ENCODE data around the gene ZDHHC13. TPM values are rescaled to one million over a fixed set of nuclear protein-coding genes. Genes with fewer than 3 reads are reported as not detected.

The ZDHHC13 gene
- total RNA-seq, 3 donors from 2014 or later = 6.9 to 30.0 (median 22.0) TPM

DNA sequence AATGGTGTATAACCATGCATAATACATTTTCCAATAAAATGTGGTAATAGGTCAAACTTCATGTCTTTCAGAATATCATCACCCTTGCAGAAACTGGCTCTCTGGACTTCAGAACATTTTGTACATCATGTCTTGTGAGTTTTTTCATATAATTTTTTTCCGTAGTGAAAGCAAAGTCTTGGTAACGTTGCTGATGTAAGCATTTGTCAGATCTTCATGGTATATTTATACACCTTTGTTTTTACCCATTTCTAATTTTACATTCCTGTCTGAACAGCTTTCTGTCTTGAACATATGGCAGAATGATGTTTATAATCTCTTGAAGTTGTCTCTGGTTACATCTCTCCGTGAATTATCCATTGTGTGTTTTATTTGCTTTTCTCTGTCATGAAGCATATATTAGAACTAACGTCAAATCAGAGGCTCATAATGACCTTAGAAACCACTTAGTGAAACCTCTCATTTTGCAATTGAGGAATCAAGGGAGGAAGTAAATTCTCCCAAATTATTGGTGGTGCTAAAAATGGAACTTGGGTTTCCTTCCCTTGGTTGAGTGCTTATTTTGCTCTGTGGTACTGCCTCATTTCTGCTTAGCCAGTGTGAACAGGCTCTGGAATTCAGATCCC lies 47.4 kb downstream of the ZDHHC13 start:
- Histone ChIP-seq H3K4me1 (no peaks in the 10 kb centered on the region), H3K27ac (no peak overlapping the region), H3K27me3 (no peaks in the 10 kb centered on the region), H3K4me3 (no peak overlapping the region), H3K9me3 (no peaks in the 10 kb centered on the region), H3K36me3 (no peaks in the 10 kb centered on the region)
- no peak for TF ChIP-seq POLR2A (IDR thresholded peaks at IDR 0.05)
- TF ChIP-seq POLR2AphosphoS5 (IDR thresholded peaks at IDR 0.05) = no peak
- TF ChIP-seq, protein P1, sequence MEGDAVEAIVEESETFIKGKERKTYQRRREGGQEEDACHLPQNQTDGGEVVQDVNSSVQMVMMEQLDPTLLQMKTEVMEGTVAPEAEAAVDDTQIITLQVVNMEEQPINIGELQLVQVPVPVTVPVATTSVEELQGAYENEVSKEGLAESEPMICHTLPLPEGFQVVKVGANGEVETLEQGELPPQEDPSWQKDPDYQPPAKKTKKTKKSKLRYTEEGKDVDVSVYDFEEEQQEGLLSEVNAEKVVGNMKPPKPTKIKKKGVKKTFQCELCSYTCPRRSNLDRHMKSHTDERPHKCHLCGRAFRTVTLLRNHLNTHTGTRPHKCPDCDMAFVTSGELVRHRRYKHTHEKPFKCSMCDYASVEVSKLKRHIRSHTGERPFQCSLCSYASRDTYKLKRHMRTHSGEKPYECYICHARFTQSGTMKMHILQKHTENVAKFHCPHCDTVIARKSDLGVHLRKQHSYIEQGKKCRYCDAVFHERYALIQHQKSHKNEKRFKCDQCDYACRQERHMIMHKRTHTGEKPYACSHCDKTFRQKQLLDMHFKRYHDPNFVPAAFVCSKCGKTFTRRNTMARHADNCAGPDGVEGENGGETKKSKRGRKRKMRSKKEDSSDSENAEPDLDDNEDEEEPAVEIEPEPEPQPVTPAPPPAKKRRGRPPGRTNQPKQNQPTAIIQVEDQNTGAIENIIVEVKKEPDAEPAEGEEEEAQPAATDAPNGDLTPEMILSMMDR (IDR thresholded peaks at IDR 0.05) = no peak
- intact Hi-C loops (cut with DNase I; ENCODE audit: low total_unique reads) = no loop called here
- no peak for DNase-seq (ENCODE audit: low spot score in 2 of 2)

DNA sequence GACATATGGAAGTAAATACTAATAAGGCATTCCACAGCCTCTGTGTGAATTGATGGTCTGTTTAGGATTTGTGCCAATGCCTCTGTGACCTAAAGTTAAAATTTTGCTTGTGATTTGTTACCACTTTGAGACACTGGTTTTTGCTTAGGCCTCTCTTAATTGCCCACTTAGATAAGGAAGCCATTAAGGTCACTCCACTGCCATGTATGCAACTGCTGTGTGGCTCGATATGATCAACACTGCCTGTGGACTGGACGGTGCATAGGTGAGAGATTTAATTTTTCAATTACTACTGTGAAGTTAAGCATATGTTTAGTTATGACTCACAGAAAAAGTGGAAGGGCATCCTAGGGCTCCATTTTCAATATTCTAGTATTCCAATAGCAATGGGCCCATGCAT lies 47.9 kb downstream of the ZDHHC13 start:
- Histone ChIP-seq H3K9me3 (no peaks in the 10 kb centered on the region), H3K27ac (no peak overlapping the region), H3K4me1 (no peaks in the 10 kb centered on the region), H3K27me3 (no peaks in the 10 kb centered on the region), H3K4me3 (no peak overlapping the region), H3K36me3 (no peaks in the 10 kb centered on the region)
- DNase-seq (ENCODE audit: low spot score in 2 of 2) = no peak
- intact Hi-C loops (cut with DNase I; ENCODE audit: low total_unique reads) = no loop called here
- TF ChIP-seq POLR2AphosphoS5 (IDR thresholded peaks at IDR 0.05) (no peak), POLR2A (IDR thresholded peaks at IDR 0.05) (no peak)

DNA sequence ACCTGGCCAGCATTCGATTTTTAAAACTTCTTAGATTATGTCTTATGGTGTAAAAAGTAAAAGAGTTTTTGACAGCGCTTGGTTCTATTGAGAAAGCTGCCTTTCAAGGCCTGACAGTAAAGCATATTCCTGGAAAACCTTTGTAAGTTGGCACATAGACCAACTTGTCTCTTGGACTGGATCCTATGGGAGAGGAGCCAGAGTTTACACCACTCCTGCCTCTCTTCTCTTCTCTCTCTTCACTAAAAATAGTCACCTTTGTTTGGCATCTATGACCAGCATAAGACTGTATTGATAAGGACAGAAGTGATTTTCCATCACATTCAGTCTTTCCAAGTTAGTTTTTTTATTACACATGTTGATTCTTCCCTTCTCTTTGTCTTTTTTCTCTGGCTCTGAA lies 51.1 kb downstream of the ZDHHC13 start:
- DNase-seq (ENCODE audit: low spot score in 2 of 2) = no peak
- no peaks in the 10 kb centered on the region for H3K27me3 ChIP-seq
- no peak overlapping the region for H3K27ac ChIP-seq
- H3K36me3 ChIP-seq = no peaks in the 10 kb centered on the region
- H3K4me1 ChIP-seq = no peaks in the 10 kb centered on the region
- no peak overlapping the region for H3K4me3 ChIP-seq
- TF ChIP-seq, protein P1 (IDR thresholded peaks at IDR 0.05) = no peak
- TF ChIP-seq POLR2AphosphoS5 (IDR thresholded peaks at IDR 0.05) (no peak), POLR2A (IDR thresholded peaks at IDR 0.05) (no peak)
- no peaks in the 10 kb centered on the region for H3K9me3 ChIP-seq
- intact Hi-C loops (cut with DNase I; ENCODE audit: low total_unique reads) = no loop called here

DNA sequence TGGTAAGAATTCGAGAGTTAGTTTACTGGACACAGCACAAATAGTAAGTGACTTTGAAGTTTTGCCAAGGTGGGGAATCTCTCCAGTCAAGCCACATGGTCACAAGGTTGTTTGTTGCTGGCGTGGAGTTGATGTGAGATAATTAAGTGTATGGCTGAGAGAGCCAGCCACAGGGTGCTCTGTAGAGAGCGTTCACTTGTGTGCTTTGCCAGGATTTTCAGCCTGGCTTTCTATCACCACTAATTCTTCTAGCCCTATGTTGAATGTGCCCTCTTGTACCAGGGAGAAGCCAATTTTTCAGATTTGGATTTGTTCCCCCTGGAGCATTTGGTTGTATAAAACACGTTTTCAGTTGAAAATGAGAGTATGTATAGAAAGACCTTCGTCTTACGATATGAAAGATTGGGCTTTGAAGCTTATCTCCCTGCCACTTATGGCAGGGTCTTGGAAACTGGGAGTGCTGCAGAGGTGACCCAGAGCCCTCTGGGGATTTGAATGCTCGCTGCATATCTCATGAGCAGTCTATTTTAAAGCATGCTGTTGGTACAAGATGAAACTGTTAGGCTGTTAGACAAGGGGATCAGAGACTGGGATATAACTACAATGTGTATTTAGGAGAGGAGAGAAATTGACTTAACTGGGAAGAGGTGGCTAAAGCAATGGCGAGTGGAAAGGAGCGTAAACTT lies 56.2 kb downstream of the ZDHHC13 start:
- DNase-seq (ENCODE audit: low spot score in 2 of 2) = no peak
- H3K27me3 ChIP-seq = no peaks in the 10 kb centered on the region
- no peaks in the 10 kb centered on the region for H3K9me3 ChIP-seq
- TF ChIP-seq POLR2A (IDR thresholded peaks at IDR 0.05) (no peak), POLR2AphosphoS5 (IDR thresholded peaks at IDR 0.05) (no peak)
- TF ChIP-seq, protein P1 (IDR thresholded peaks at IDR 0.05) = no peak
- no peaks in the 10 kb centered on the region for H3K36me3 ChIP-seq
- no peak overlapping the region for H3K27ac ChIP-seq
- no peak overlapping the region for H3K4me3 ChIP-seq
- intact Hi-C loops (cut with DNase I; ENCODE audit: low total_unique reads) = no loop called here
- no peaks in the 10 kb centered on the region for H3K4me1 ChIP-seq

DNA sequence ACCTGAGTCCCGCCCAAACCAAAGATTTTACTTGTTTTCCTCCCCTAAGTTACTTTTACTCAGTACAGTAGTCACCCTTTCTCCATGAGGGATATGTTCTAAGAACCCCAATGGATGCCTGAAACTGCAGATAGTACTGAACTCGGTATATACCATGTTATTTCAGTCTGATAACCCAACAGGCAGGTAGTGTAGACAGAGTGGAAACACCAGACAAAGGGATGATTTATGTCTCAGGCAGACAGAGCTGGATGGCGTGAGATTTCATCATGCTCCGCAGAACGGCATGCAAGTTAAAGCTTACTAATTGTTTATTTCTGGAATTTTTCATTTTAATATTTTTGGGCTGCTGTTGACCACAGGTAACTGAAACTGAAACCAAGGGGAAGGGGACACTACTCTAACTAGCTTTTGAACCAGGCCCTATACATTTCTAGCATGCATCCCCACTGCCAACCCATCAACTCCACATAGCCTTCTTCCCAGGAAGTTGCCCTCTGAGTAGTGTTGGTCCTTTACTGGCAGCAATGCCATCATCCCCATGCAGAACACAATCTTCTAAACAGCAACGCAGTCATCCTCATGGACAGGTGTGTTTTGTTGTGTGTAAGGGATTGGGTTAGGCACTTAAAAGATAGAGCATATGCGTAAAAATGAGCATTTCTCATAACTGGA lies 57.1 kb downstream of the ZDHHC13 start:
- Histone ChIP-seq H3K36me3 (no peaks in the 10 kb centered on the region), H3K27me3 (no peaks in the 10 kb centered on the region), H3K4me1 (no peaks in the 10 kb centered on the region), H3K27ac (no peak overlapping the region), H3K9me3 (no peaks in the 10 kb centered on the region), H3K4me3 (no peak overlapping the region)
- TF ChIP-seq, protein P1 (IDR thresholded peaks at IDR 0.05) = no peak
- TF ChIP-seq POLR2AphosphoS5 (IDR thresholded peaks at IDR 0.05) = no peak
- TF ChIP-seq POLR2A (IDR thresholded peaks at IDR 0.05) = no peak
- DNase-seq (ENCODE audit: low spot score in 2 of 2) = no peak
- intact Hi-C loops (cut with DNase I; ENCODE audit: low total_unique reads) = no loop called here
